ENCODE results near the gene TRIO.

The TRIO gene

DNA sequence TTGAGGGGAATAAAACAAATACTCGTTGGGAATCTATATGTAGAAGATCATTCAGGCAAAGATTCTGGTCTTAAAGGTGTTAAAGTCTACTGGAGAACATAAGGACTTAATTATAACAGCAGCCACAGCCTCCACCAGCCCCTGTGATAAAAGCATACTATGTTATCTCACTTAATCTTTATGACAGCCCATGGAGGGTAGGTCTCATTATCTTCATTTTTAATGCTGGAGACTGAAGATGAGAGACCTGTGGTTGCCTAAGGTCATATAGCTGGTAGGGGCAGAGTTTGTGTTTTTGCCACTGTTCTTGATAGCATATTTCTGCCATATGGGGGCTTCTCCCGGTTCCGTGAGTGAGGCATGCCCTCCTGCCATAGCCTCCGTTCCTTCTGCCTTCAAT is 88.7 kb downstream of the TRIO start:
- no peak for DNase-seq

DNA sequence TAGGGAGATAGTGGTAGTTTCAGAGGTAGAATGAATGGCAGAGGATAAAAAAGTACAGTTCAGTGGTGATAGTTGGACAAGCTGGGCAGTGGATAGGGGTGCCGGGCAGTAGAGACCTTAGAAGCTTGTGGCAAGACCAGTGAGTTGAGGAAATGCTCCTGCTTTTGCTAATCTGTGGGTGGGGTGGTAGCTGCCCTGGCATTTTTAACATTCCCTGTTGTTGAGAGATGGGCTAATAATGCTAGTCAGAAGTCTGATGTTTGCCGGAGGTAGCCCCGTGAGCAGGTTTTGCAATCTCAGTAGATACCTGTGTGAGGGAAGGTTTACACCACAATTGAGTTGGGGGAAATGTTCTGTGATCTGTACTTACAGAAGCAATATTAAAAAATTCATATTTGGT is 91.1 kb downstream of the TRIO start:
- no peak for DNase-seq

DNA sequence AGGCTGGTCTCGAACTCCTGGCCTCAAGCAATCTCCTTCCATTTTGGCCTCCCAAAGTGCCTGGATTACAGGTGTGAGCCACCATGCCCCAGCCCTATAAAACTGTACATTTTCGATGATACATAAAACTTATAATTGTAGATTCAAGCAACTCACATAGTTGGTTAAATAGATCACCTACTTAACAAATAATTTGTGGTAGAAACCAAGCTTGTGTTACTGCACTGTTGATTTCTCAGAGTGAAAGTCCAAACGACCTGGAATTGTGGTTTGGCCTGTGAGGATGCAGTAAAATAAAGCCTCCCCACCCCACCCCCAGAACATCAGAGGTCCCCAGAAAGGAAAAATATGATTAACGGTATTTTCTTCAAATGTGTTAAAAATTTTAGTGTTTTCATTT is 92.7 kb downstream of the TRIO start:
- no peak for DNase-seq

DNA sequence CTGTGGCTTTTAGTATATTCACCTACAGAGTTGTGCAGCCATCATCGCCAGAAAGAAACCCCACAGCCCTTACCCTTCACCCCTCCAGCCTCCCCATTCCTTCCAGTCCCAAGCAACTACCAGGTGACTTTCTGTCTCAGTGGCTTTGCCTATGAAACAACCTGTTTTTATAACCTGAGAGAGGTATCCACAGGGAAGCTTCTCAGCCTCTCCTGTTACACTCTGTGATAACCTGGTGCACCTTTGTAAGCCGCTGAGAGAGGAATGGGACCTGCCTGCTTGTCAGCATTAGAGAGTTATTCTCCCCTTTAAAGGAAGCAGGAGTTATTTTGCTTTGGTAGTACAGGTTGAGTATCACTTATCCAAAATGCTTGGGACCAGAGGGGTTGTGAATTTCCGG is 93.6 kb downstream of the TRIO start:
- no peak for DNase-seq

DNA sequence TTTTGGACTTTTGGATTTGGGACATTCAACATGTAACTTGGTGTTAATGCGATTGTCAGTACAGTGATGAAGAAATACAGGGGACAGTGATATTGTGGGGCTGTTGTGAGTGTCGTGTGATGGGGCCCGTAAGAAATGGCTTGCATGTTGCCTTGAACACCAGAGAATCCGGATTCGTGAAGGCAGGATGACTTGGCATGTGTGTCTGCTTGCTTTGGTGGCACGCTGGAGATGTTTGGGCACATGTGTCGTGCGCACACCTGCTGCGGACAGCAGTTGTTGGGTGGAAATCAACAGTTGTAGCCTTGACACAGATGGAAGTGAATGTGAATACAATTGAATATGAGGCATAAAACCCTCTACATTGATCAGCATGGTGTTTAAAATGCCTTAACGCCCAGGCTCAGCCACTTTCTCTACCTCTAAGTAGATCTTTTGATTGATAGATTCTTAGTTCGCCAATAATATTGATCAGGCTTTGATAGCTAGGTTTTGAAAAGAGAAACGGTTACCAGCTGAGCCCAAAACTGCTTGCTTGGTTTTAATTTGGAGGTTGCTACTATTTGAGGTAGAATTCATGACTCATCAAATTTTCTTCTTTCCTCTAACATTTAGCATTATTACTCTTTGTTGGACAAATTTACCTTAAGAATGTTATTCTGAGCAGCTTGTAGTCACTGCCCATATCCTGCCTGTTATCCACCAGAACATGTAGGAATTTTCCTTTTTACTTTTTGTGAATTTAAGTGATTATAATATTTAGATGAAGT is 94.4 kb downstream of the TRIO start:
- no peak for DNase-seq

DNA sequence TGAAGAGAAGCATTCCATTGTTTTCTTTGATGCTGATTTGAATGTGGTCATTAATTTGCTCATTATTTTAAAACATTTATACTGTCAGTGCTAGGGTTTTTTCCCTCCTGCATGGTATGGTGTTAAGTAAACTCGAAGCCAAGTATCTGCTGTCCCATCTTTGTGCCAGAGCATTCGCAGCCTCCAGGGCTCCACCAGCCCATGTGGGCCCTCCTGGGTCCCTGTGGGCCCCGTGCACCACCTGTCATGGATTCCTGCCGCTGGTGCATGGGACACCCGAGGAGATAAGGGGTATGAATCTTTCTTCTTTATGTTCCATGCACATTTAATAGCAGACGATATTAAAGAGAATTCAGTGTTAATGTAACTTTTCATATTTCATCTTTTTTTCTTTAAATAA is 95.1 kb downstream of the TRIO start:
- no peak for DNase-seq

DNA sequence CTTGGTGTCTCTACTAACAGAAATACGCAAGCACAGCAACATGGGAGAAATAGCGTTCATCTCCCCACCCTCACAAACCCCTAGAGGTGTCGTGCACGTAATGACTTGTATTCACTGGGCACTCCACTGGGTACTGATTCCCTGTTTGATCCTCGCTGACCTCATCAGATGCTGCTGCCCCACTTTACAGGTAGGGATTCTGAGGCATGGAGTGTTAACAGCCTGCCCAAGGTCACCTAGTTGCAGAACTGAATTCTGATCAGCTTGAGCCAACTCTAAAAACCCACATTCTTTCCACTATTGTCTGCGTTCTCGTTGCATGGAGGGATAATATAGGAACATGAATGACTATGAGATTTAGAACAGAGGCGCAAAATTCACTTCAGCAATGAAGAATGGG is 96.3 kb downstream of the TRIO start:
- no peak for DNase-seq

DNA sequence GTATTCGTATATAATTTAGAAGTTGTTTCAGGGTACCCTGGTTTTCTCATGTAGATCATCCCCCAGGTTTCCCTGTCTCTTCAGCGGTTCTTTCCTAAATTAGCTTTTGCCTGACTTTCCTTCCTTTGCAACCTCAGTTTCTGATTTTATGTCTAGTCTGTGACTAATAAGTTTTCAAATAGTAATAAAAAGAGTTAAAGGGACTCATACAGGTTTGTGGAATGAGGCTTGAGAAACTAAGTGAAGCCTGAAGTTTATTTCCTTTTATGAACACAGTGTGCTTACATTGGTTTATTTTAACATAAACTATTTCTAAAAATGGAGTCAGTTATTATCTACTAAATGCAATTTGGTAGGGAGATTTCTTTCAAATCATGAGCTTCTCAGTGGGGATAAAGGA is 96.8 kb downstream of the TRIO start:
- DNase-seq: no peak

DNA sequence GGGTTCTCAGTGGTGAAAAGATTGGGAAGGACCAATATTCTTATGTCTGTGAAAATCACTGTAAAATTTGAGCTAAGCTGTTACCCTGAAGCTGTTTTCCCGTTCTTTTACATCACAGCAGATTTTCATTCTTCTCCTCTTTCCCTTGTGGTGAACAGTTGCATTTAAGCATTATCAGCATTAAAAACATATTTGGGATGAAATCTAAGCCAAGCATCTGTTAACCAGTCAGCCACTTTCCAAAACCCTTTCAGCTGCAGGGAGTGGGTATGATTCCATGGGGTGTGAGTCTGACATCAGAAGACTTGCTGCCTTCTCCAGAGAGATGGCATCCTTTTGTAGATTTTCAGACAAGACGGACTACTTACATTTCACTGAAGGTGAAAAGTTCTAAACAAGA is 97.2 kb downstream of the TRIO start:
- DNase-seq: no peak

DNA sequence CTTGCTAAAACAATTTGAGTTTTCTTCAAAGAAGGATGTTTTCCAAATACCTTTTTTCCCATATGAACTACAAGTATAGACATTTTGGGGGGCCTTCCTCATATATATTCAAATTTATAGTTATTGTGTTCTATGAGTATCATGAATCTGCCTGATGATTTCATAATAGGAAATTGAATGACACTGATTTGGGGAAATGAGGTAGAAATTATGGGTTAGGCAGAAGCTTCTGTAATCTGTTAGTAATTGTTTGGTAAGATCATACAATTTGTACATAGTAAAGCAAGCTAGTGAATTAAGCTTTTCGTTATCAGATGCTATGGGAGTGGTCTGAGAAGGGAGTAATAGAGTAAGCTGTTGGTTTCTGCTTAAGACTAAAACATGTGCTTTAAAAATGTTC is 98.0 kb downstream of the TRIO start:
- DNase-seq: no peak

DNA sequence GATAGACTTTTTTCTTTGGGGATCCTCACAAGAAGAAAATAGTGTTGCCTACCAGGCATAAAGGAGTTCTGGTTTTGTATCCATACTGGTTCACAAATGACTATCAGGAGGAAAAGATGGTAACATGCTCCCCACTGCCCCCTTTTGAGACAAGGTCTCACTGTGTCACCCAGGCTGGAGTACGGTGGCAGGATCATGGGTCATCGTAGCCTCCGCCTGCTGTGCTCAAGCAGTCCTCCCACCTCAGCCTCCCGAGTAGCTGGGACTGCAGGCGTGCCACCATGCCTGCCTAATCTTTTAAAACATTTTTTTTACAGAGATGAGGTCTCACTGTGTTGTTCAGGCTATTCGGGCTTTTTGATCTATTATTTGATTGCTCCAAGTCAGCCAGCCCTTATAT is 99.3 kb downstream of the TRIO start:
- no peak for DNase-seq

DNA sequence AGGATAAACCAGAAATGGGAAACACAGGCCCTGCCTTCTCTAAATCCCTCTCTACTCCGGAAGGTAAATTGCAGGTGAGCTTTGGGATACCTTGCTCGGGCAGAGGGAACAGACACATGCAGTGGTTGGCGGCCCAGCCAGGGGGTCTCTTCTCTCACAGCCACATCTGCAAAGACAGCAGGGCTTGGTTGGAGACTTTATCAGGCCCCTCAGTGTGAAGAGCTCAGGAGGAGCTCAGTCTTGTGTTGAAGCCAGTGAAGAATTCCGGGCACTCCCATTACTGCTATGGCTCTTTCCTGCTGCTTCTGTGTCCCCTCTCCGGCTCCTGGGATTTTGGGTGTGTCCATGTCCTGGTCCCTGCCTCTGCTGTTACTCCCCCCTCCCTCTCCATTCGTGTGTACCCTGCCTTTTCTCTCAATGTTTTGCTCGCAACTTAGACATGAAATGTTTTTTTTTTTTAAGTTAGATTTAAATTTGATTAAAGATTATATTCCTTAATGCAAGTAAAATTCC is 99.8 kb downstream of the TRIO start:
- DNase-seq: no peak

DNA sequence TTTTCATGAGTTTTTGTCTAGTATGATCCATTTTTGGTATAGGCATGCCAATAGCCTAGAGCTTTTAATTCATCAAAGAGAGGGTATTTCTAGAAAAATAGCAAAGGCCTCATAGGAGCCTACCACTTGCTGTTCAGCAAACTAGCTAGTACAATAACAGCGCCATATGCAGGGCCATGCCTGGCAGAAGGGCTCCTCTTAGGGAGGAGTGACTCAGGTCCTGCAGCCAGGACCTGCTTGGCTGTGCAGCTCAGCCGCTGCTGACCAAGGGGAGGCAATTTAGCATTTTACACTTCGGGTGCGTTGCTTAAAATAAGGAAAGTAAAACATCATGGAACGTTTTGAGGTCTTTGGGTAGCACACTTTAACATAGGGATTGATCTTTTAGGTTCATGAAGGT is 100.6 kb downstream of the TRIO start:
- DNase-seq: no peak

DNA sequence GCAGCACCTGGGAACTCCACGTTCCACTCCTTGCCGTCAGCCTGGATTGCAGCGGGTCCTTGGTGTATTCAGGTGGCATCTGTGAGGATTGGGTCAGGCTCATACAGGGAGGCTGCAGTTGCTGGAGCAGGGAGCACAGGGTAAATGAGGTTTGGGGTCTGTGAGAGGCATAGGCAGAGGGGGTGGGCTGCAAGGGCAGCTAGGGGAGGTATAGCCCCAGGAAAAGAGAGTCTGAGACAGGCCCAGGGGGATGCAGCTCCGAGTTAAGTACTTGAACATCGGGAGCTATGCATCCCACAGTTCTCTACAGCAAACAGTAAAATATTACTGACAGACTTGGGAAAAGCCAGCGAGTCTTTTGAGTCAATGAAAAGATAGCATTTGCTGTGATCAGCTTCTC is 101.6 kb downstream of the TRIO start:
- DNase-seq: no peak

DNA sequence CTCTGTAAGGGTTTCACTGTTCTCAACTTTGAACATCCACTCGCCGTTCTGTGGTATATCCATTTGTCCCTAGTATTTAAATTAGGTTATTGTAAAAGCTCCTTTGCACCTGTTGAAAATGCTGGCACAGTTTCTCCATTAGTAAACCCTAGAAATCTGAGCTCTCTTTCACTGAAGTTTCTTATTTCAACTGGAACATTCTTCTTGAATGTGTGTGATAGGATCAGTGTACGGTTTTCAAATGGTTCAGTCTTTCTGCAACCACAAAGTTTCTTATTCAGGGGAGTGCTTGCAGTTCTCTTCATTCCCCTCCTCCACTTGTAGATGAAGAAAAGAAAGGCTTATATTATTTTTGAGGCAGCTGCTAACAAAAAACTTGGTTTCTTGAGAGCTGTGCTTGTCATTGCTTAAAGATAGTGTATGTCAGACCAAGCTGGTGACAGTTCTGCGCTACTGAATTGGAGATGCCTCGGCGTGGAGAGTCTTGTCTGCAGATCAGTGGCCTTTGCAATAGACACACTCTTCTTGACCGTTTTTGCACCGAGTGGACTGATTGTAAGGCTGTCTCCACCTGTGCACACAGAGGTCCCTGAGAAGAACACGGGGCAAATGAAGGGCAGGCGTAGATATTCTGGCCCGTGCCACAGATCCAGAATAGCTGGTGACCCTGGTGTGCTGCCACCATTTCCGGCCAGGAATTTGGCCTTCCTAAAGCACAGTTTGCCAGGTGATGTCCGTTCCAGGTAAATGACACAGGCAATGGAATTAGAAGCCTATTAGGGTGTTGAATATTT is 102.2 kb downstream of the TRIO start:
- no peak for DNase-seq

DNA sequence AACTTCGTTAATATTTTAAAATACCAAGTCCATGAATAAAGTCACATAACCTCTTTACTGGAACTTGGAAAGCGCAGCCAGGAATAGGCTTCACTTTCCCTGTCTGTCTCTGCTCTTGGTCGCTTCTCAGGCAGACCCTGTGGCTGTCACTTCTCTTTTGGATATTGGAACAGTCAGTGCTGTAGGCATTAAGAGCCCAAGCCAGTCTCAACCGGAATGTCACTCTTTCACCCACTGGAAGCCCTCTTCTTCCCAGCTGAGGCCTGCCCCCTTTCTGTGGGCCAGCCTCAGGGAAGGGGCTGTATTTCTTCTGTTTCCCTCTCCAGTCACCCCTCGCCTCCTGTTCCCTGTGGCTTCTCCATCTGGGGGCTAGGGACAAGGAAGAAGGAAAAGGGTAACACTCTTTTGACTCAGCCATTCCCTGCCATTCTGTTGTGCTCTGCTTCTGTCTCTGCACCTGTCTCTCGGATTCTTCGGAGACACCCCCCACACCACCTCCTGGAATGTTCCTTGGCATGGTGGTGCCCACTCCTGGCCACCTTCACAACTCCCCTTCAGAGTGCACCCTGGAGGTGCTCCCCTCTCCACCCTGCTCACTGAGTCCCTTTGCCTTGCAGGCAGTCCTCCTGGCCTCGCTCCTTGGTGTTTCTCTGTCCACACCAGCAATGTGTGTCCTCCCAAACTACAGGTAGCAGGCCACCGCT is 103.4 kb downstream of the TRIO start:
- no peak for DNase-seq

DNA sequence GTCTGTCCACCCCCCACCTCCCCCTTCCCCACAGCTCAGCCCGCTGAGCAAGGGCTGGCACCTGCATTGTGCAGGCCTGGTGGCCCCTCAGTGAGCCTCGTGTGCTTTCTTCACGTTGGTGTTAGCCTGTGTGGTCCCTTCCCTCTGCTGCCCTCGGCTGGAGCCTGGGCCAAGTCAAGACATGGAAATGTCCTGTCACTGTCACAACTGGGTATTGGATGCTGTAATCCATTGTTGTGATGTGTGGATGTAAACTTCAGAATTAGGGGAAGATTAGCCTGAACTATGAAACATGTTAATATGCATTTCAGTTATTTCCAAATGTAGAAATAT is 103.9 kb downstream of the TRIO start:
- no peak for DNase-seq

DNA sequence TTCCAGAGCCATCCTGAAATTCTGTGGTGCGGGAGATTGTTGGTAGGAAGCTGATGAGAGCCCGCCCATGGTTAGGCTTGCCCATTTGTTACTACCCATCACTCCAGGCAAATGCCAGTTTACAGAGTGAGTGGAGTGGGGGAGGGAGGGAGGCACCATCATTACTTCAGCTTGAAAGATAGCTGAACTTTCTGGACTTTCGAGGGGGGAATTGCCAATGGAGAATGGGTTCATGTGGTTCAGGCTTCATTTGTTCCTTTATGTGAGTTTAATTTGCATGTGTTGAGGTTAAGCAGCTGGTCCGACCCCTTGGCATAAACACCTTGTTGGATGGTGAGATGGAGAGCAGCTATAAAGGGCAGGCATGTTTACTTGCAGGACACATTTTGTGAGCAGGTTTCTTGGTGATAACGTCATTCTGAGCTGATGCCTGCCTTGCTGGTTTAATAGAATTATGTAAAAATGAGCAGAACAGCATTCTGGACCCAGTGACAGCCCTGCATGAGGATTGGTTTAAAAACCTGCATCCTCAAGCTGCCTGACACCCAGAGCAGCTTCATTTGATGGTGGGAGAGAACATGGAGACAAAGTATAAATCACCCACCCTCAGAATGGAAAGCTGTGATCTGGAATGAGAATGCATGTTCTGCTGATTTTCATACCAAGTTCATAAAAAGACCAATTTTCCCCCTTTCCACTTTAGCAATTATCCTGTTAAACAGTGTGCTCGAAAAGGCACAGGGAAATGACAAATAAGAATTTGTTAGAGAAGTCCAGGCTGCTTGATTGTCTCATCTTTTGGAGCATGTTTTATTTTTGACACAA is 106.3 kb downstream of the TRIO start:
- no peak for DNase-seq

DNA sequence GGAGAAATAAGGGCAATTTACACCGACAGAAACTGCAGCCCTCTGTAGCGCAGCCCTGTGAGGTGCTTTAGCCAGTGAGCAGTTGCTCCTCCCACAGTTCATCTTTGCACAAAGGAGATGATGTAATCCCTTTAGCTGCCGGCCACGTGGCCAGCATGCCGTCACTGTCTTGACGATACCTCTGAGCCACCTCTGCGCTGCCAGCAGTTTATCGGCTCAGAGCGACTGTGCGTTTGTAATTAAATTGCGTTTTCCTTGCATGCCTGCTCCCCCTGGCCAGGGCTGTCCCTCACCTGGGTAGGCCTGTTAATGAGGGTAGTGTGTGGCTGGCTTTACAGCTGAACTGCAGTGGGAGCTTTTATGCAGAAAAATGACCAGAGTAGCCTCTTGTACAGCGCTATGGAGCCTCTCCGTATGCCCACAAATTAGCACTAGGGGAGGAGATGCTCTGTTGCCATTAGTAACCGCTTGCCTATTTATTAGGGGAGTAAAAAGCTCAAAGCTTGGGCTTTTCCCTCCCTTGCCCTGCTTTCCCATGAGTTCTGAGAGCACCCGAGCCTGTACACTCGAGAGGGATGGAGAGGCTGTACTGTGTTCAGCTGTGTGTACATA is 107.0 kb downstream of the TRIO start:
- DNase-seq: no peak

DNA sequence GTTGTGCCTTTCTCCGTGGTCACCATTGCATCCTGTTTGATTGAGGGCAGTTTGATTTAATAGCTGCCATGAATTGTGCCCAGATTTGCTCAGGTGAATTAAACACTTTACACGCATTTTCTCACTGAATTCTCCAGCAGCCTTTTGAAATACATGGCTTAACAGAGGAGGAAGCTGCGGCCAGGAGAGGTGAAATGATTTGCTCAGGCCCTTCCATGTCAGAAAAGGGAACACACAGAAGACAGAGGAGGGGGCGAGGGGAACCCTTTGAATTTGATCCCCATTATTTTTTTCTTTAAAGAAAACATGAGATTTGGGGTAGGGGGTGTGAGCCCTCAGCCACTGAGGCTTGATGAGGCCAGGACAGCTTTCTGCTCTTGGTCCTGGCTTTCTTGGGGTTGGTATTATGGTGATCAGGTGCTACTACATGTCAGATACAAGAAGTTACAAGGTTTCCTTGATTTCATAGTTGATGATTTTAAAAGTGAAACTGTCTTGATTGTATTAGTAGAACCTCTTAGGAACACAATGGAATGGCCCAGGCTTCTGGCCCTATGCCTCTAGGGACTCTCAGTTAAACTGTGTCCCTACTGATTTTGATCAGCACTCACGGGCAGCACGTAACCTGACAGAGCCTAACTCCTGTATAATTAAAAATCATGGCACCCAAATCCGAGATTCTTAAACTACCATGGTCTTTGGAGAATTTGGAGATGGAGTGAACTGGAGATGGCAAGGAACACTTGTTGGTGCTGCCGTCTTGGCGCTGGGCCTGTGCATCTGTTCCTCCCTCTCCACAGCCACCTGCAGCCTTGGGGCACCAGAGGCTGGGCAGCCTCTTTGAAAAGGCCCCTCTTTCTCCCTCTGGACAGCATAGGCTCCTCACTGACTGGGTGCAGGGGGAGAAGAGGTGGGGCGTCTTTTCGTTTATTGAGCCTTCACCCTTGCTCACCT is 107.9 kb downstream of the TRIO start:
- DNase-seq: no peak

DNA sequence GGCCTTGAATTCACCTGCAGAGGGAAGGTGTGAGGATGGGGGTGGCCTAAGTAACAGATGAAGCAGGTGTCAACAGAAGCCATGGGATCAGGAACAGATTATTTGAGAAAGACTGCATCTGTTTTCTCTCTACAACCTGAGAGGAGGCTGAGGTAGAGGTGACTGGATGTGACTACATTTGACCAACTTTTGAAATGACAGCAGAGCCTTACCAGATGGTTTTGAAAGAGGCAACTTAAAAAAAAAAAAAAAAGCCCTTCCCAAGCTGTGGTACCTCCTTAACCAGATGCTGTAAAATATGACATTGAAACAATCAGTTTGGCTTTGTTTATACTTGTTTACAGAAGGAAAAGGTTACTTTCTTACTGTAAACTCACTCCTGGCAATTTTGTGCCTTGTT is 108.6 kb downstream of the TRIO start:
- DNase-seq: no peak

Measured in activated CD4-positive, alpha-beta T cell treated with anti-CD3 and anti-CD28 coated beads for 48 hours (primary cell).